Astrocyte of the spinal cord (primary cell): ENCODE data around the gene NECTIN1.

Experiments
- DNase-seq: peaks from one replicate; pipeline ENCODE4 v3.0.0; 2011; ENCODE audit warnings: low read depth, low spot score
- H3K4me3 ChIP-seq: 2 replicates; pipeline ENCODE4 v1.5.1; 2011; ENCODE audit warnings: low read depth, mild to moderate bottlenecking, low read length, moderate library complexity
- in situ Hi-C: cut with HindIII; loops from 2 replicates; pipeline ENCODE4 v1.10.0; 2017; ENCODE audit warnings: low sequenced_read_pairs
- TF ChIP-seq, protein P1 (sequence below): IDR thresholded peaks from 2 replicates; pipeline ENCODE4 v1.5.1; 2012; ENCODE audit warnings: low read depth, mild to moderate bottlenecking, low read length, inconsistent platforms

Gene NECTIN1

GRCh38 chr11:119688356-119688755, 40.6 kb downstream of the NECTIN1 start:
- H3K4me3 ChIP-seq: no peak overlapping the region
- in situ Hi-C loops: no loop called here
- DNase-seq: no peak
- TF ChIP-seq, protein P1, sequence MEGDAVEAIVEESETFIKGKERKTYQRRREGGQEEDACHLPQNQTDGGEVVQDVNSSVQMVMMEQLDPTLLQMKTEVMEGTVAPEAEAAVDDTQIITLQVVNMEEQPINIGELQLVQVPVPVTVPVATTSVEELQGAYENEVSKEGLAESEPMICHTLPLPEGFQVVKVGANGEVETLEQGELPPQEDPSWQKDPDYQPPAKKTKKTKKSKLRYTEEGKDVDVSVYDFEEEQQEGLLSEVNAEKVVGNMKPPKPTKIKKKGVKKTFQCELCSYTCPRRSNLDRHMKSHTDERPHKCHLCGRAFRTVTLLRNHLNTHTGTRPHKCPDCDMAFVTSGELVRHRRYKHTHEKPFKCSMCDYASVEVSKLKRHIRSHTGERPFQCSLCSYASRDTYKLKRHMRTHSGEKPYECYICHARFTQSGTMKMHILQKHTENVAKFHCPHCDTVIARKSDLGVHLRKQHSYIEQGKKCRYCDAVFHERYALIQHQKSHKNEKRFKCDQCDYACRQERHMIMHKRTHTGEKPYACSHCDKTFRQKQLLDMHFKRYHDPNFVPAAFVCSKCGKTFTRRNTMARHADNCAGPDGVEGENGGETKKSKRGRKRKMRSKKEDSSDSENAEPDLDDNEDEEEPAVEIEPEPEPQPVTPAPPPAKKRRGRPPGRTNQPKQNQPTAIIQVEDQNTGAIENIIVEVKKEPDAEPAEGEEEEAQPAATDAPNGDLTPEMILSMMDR: no peak

- TF ChIP-seq, protein P1: no peak
- in situ Hi-C loops: no loop called here
- no peak overlapping the region for H3K4me3 ChIP-seq
- DNase-seq: no peak
These were observed 41.5 kb downstream of the NECTIN1 start for GRCh38 chr11:119687373-119688046.

GRCh38 chr11:119686177-119686882, 42.7 kb downstream of the NECTIN1 start:
- in situ Hi-C loops: no loop called here
- TF ChIP-seq, protein P1: no peak
- no peak for DNase-seq
- H3K4me3 ChIP-seq: no peak overlapping the region

DNA sequence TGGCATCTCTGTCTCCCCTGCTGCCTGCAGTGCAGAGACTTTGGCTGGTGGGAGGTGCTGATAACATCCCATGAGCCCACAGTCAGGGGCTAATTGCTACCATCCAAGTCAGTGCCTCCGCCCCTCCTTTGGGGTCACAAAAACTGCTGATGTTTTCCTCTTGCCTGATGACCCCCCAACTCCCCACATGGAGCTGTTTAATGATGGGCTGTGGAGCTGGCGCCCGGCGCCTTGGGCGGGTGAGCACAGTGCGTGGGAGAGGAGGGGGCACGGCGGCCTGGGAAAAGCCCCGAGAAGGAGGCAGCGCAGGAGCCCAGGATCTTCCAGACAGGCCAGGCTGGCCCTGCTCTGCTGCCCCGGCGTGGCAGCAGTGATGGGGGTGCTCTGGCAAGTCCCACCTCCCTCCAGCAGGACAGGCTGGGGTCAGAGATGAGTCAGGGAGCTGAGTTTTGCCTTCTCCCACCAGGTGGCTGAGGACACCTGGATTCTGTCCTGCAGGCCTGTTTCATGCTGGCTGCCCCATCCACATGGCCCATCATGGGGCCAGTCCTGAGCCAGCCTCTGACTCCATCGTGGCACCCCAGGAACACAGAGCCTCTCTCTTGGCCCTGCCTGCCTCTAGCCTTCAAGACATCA, 43.8 kb downstream of the NECTIN1 start:
- in situ Hi-C loops: no loop called here
- no peak overlapping the region for H3K4me3 ChIP-seq
- TF ChIP-seq, protein P1: no peak
- DNase-seq: no peak

- H3K4me3 ChIP-seq: no peak overlapping the region
- TF ChIP-seq, protein P1: no peak
- peak; percentile 62 for DNase-seq
- in situ Hi-C loops: no loop called here
These were observed 44.5 kb downstream of the NECTIN1 start for GRCh38 chr11:119684361-119685110.

DNA sequence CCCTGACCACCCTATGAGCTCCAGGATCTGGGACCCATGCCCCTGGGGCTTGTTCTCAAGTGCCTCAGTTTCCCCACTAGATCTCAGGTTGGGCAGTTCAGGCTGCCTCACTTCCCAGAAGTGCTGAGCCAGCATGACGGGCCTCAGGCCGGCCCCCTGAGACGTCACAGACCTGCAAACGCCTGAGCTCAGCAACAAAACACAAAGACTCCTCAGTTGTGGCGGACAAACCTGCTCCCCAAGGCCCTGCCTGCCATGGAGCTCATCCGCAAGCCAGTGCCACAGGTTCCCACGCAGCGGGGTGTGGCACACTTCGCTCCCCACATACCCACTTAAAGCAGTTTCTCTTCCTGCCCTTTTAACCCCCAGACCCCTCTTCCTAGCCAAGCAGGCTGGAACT, 45.2 kb downstream of the NECTIN1 start:
- no peak for DNase-seq
- no peak overlapping the region for H3K4me3 ChIP-seq
- in situ Hi-C loops: no loop called here
- TF ChIP-seq, protein P1: no peak
